Stimulated activated effector memory CD8-positive, alpha-beta T cell treated with anti-CD3 and anti-CD28 coated beads, Interleukin-12 subunit alpha, Interleukin-12 subunit beta, amount 100 ng/mL, for 72 hours (primary cell): Measurements from ENCODE around the gene TBATA.

Experiments used
- ATAC-seq: fragments of 150-1000 bp; cut with Tn5 transposase; 2 replicates; pipeline ENCODE4 v1.10.0; 2021
- DNase-seq, 2 donors: peaks; one replicate each; pipeline ENCODE4 v3.0.0; 2021 to 2022; ENCODE audit warnings: low spot score in 2 of 2
- H3K27ac Mint-ChIP-seq: one replicate; pipeline ENCODE4 v1.8.0; 2022; ENCODE audit warnings: mild to moderate bottlenecking, mixed read lengths
- H3K36me3 Mint-ChIP-seq: one replicate; pipeline ENCODE4 v1.8.0; 2022; ENCODE audit warnings: mild to moderate bottlenecking, mixed read lengths
- H3K4me1 Mint-ChIP-seq: one replicate; pipeline ENCODE4 v1.8.0; 2022; ENCODE audit warnings: mixed read lengths
- H3K4me3 Mint-ChIP-seq: one replicate; pipeline ENCODE4 v1.8.0; 2022; ENCODE audit warnings: mild to moderate bottlenecking, mixed read lengths
- H3K9me3 Mint-ChIP-seq: one replicate; pipeline ENCODE4 v1.8.0; 2022; ENCODE audit warnings: mixed read lengths

The TBATA gene

GRCh38 chr10:70736525-70736924, 48.7 kb downstream of the TBATA start:
- Mint-ChIP-seq H3K27ac (no peak overlapping the region), H3K4me1 (no peaks in the 10 kb centered on the region), H3K4me3 (no peak overlapping the region), H3K9me3 (no peaks in the 10 kb centered on the region), H3K36me3 (no peaks in the 10 kb centered on the region)
- ATAC-seq = no peak
- DNase-seq = no peak

- Mint-ChIP-seq H3K4me1 (no peaks in the 10 kb centered on the region), H3K27ac (peak overlapping the region; percentile 23), H3K36me3 (no peaks in the 10 kb centered on the region), H3K4me3 (no peak overlapping the region), H3K9me3 (no peaks in the 10 kb centered on the region)
- ATAC-seq (no peak), DNase-seq (no peak)
These were observed 50.0 kb downstream of the TBATA start for GRCh38 chr10:70735161-70735560.

GRCh38 chr10:70733051-70733450, 52.1 kb downstream of the TBATA start:
- H3K36me3 Mint-ChIP-seq = no peaks in the 10 kb centered on the region
- DNase-seq (no peak), ATAC-seq (no peak)
- H3K4me3 Mint-ChIP-seq = no peak overlapping the region
- H3K9me3 Mint-ChIP-seq = no peaks in the 10 kb centered on the region
- peak overlapping the region; percentile 21 for H3K27ac Mint-ChIP-seq
- no peaks in the 10 kb centered on the region for H3K4me1 Mint-ChIP-seq

GRCh38 chr10:70732569-70732968, 52.6 kb downstream of the TBATA start:
- Mint-ChIP-seq H3K9me3 (no peaks in the 10 kb centered on the region), H3K4me3 (no peak overlapping the region), H3K36me3 (no peaks in the 10 kb centered on the region), H3K27ac (peak overlapping the region; percentile 21), H3K4me1 (no peaks in the 10 kb centered on the region)
- no peak for DNase-seq
- no peak for ATAC-seq

- no peak for ATAC-seq
These were observed 54.2 kb downstream of the TBATA start for GRCh38 chr10:70730955-70731354.

GRCh38 chr10:70729763-70730357, 55.3 kb downstream of the TBATA start:
- DNase-seq (no peak), ATAC-seq (no peak)
- no peak overlapping the region for H3K27ac Mint-ChIP-seq
- no peaks in the 10 kb centered on the region for H3K36me3 Mint-ChIP-seq
- no peaks in the 10 kb centered on the region for H3K9me3 Mint-ChIP-seq
- H3K4me3 Mint-ChIP-seq = no peak overlapping the region
- H3K4me1 Mint-ChIP-seq = no peaks in the 10 kb centered on the region

More at GRCh38 chr10:70730955-70731354, 54.2 kb downstream of the TBATA start:
- H3K9me3 Mint-ChIP-seq = no peaks in the 10 kb centered on the region
- H3K27ac Mint-ChIP-seq = no peak overlapping the region
- H3K4me1 Mint-ChIP-seq = no peaks in the 10 kb centered on the region
- no peak overlapping the region for H3K4me3 Mint-ChIP-seq
- DNase-seq = no peak
- no peaks in the 10 kb centered on the region for H3K36me3 Mint-ChIP-seq

GRCh38 chr10:70728328-70728727, 56.8 kb downstream of the TBATA start:
- no peak for ATAC-seq
- H3K36me3 Mint-ChIP-seq = no peaks in the 10 kb centered on the region
- DNase-seq = no peak
- H3K4me1 Mint-ChIP-seq = no peaks in the 10 kb centered on the region
- H3K9me3 Mint-ChIP-seq = no peaks in the 10 kb centered on the region
- H3K27ac Mint-ChIP-seq = no peak overlapping the region
- H3K4me3 Mint-ChIP-seq = no peak overlapping the region

GRCh38 chr10:70726909-70727495, 58.2 kb downstream of the TBATA start:
- Mint-ChIP-seq H3K27ac (no peak overlapping the region), H3K9me3 (no peaks in the 10 kb centered on the region)
- ATAC-seq = no peak

GRCh38 chr10:70723771-70724170, 61.4 kb downstream of the TBATA start:
- DNase-seq (no peak), ATAC-seq (no peak)
- Mint-ChIP-seq H3K36me3 (no peaks in the 10 kb centered on the region), H3K4me3 (no peak overlapping the region), H3K4me1 (no peaks in the 10 kb centered on the region), H3K9me3 (no peaks in the 10 kb centered on the region), H3K27ac (no peak overlapping the region)

More at GRCh38 chr10:70726909-70727495, 58.2 kb downstream of the TBATA start:
- DNase-seq = no peak
- Mint-ChIP-seq H3K36me3 (no peaks in the 10 kb centered on the region), H3K4me3 (no peak overlapping the region), H3K4me1 (no peaks in the 10 kb centered on the region)

- ATAC-seq (peak; percentile 55), DNase-seq (no peak)
- no peaks in the 10 kb centered on the region for H3K9me3 Mint-ChIP-seq
- H3K27ac Mint-ChIP-seq = no peak overlapping the region
- no peaks in the 10 kb centered on the region for H3K36me3 Mint-ChIP-seq
- no peak overlapping the region for H3K4me3 Mint-ChIP-seq
- H3K4me1 Mint-ChIP-seq = no peaks in the 10 kb centered on the region
These were observed 62.3 kb downstream of the TBATA start for GRCh38 chr10:70722820-70723424.
